ENCODE results near the gene ALDH3A1.

The ALDH3A1 gene

DNA sequence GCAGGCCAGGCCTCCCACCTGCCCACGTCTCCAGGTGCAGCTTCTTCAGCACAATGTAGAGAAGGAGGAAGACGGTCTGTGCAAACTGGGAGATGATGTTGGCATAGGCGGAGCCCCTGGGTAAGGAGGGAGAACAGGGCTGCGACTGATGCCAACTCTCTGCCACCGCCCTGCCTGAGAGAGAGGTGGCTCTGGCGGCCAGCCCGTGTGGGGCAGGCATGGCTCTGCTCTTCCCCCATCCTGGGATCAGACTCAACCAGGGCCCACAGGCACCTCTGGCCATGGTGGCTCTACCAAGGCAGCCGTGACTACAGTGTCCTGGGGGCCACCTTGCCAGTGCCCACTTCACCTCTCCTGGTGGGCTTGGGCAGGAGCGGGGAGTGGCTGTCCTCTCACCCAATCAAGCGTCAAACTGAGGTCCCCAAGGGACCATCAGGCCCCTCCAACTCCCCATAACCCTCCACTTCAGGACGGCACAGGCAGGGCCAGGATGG lies 40.3 kb downstream of the ALDH3A1 start:
- DNase-seq, result no peak
- in situ Hi-C loops (cut with MboI; ENCODE audit: low pct_unique_long_range_greater_than_20kb, low sequenced_read_pairs), result no loop called here

DNA sequence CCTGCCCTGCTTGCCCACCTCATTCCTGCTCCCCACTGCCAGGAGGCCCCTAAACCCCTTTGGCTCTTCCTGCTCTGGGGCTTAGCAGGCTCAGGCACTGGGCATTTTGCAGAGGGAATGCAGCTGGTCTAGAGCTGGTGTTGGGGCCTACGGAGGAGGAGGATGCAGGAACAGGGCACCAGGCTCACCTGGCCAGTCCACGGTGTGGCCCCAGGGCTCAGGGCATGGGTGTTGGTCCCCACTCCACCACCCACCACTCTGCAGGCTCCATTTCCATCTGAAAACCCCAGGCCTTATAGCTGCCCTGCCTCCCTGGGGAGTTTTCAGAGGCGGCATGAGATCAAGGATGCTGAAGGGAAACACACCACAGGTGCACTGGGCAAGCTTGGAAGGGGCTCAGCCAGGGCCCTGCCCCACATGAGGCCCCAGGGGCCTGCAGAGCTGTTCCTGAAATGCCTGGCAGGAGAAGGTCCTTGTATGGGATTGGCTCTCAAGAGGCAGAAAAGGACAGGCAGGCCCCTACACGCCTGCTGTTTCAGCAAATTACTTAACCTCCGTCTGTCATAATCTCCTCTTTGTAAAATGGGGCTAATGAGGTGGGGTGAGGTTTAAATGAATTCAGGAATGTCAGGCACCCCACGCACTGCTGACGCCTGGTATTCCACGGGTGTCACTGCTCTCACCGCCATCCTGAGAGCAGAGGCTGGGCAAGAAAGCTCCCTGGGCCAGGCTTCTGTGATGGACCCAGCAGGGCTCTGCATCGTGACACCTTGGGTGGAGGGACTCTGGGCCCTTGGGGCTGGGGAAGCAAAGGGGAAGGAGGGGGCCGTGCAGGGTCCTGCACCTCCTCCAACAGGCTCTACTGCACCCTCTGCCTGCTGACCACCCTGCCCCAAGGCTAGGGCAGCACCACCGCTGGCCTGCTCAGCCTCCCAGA lies 41.0 kb downstream of the ALDH3A1 start:
- in situ Hi-C loops (cut with MboI; ENCODE audit: low pct_unique_long_range_greater_than_20kb, low sequenced_read_pairs), result no loop called here

DNA sequence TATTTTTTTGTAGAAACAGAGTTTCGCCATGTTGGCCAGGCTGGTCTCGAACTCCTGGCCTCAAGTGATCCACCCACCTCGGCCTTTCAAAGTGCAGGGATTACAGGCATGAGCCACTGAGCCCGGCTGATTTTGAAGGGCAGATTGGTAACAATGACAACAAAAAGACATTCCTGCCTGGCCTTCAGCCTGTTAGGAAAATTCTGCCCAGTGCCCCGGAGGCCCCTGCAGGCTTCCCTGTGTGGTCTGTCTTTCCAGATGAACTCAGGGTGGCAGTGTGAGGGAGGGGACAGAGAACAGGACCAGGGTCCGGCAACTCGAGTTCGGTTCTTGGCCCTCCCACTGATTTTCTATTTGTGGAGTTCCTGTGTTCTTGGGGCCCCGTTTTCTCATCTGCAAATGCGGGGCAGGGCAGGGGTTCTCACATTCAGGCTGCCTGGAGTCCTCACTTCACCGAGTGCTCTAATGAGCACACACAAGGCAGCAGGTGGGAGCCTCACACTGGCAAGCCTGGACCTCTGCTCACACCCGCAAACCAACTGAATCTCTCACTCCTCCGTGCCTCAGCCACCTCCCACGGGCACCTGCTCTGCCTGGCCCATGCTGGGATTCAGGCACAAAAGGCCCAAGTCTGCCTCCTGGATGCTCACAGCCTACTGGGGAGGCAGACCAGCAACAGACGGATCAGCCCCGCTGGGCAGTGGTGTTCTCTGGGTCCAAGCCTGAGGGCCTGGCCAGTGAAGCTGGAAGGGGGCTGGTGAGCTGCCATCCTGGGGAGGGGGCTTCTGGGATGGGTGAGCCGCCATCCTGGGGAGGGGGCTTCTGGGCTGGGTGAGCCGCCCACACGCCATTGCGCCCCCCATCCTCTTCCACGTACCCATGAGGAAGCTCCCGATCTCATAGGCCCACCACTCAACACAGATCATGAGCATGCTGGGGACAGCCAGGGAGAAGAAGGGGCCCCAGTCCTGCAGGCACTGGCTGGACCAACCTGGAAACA lies 42.0 kb downstream of the ALDH3A1 start:
- in situ Hi-C loops (cut with MboI; ENCODE audit: low pct_unique_long_range_greater_than_20kb, low sequenced_read_pairs), result no loop called here
- DNase-seq, result no peak

More for the DNA sequence above, 41.0 kb downstream of the ALDH3A1 start:
- DNase-seq, result no peak

DNA sequence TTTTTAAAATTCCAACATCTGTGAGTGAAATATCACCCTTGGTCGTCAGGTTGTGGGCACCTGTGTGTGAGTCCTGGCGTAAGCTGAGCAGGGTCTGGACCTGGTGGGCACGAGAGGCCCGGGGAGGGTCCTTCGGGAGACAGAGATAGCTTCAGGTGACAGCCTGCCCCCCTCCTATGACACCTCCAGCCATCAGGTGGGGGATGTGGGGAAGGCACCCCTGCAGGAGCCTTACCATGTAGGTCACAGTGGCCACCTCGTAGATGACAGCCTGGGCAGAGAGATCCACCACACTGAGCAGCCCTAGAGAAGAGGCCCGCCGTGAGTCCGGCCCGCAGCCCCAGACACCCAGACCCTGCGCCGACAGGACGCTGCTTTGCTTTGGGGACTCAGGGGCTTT lies 42.9 kb downstream of the ALDH3A1 start:
- in situ Hi-C loops (cut with MboI; ENCODE audit: low pct_unique_long_range_greater_than_20kb, low sequenced_read_pairs), result no loop called here
- no peak for DNase-seq

DNA sequence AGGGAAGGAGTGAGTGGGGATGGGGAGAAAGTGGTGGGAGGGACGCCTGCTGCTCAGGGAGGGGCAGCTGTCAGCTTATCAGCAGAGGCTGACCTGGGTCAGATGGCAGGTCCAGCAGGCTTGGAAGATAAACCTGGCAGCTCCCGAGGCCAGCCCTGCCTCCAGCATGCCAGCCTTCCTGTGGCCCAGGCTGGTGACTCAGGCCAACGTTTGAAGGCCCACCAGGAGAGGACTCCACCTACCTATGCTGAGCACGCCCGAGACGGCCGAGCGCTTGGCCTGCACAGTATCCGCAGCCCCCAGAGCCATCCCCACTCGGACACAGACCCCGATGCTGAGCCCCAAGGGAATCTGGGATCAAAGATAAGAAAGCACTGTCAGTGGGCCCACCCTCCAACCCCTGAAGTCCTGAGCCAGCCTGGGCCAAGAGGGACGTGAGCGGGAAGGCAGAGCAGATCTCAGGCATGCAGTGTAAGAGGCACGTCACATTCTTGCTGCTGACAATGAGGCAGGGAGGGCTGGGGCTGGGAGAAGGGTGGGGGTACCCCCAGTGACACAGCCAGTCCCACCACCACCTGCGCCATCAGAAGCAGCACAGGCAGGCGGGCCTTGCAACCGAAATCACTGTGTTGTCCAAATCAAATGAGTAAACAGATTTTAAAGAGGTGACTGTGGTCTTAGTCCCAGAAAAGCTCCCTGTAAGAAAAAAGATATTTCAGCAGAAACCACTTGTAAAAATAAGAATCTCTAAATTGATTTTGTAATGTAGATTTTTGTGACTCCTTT lies 44.1 kb downstream of the ALDH3A1 start:
- in situ Hi-C loops (cut with MboI; ENCODE audit: low pct_unique_long_range_greater_than_20kb, low sequenced_read_pairs), result no loop called here
- no peak for DNase-seq

DNA sequence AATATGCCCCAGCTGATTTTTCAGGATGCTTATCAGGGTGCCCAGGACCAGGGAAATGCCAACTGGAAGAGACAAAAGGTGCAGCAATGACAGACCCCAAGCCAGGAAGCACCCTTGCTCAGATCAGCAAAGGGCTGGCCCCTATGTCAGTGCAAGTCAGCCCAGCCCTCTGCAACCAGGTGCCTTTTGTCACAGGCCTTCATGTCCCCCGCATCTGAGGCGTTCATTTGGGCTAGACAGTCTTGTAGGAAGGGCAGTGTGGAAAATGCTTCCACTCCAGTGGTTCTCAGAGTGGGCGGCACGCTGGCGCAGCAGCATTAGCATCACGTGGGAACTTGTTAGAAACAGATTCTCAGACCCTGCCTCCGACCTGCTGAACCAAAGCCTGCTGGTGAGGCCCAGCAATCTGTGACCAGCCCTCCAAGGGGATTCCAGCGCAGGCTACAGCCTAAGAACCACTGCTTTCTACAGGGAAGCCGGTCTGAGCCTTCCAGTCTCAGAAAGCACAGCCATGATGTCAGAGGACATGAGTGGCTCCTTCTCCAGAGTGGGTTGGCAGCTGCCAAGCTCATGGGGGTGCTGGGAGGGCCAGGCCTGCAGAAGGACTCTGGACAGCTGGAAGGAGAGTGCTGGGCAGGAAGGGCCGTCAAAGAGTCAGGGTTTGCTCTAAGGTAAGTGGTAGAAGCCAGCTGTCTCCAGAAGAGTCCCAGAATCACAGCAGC lies 44.8 kb downstream of the ALDH3A1 start:
- in situ Hi-C loops (cut with MboI; ENCODE audit: low pct_unique_long_range_greater_than_20kb, low sequenced_read_pairs), result no loop called here
- no peak for DNase-seq

DNA sequence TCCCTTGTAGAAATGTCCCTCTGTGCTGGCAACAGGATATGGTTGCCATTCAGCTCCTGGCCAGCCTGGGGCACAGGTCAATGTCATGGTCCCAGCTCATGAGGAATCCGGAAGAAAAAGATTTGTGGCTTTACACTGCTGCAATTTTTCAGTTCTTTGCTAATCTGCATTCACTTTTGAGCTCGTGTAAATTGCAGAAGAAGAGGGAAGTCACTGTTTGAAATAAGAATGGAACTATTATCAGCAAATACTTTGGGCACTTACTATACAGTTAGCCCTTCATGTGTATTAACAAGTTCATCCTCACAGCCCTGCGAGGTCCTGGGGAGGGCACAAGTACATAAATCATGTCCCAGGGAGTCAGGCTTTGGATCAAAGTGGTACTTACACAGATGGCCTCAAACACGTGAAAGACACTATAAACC lies 45.9 kb downstream of the ALDH3A1 start:
- DNase-seq, result no peak
- in situ Hi-C loops (cut with MboI; ENCODE audit: low pct_unique_long_range_greater_than_20kb, low sequenced_read_pairs), result no loop called here
